K562 (cell line): Measurements from ENCODE around the gene FUT8. TPM values are rescaled to one million over a fixed set of nuclear protein-coding genes. Genes with fewer than 3 reads are reported as not detected.

Source experiments
- ATAC-seq: fragments of 200-7000 bp; cut with Tn5 transposase; 3 replicates; pipeline ENCODE4 v1.9.1; 2020; ENCODE audit warnings: moderate library complexity
- BruUV-seq: library from RNA; stranded (reverse); fragments of 400-500 nt; replicated peaks from 2 replicates; lab custom pipeline; 2021; lab: Mats Ljungman, UMichigan
- CTCF ChIA-PET: fragments of 300-600 bp; formaldehyde crosslinking; extraction: SDS; loops from one replicate; lab custom pipeline; 2021; ENCODE audit warnings: low intra/inter-chr PET ratio; lab: Yijun Ruan, JAX
- POLR2A ChIA-PET: fragments of 300-600, 350-650 bp; sonication (Branson Sonifier 250); formaldehyde crosslinking; extraction: SDS; loops from one replicate; lab custom pipeline; 2021; ENCODE audit warnings: antibody characterized with exemption, inconsistent platforms; lab: Yijun Ruan, JAX
- DNase-seq, 4 experiments: peaks; one replicate each; pipeline versions ENCODE4 v3.0.0 to v3.0.0-alpha.2; 2011 to 2018; ENCODE audit warnings: low spot score in 3 of 4, mixed read lengths in 3 of 4; ENCODE audit errors: extremely low read depth in 1 of 4
- FAIRE-seq: peaks from 2 replicates; lab custom pipeline; 2011; peaks lifted over from hg19 to GRCh38; lab: Jason Lieb, UNC
- H2AFZ ChIP-seq: 2 replicates; pipeline ENCODE4 v1.6.0; 2011; ENCODE audit warnings: low read depth, low read length, control low read depth, inconsistent platforms
- H3K27ac ChIP-seq: fragments of 200-600 bp; 3 replicates; pipeline ENCODE4 v1.8.0; 2011; ENCODE audit warnings: low read depth, mild to moderate bottlenecking, control low read depth, inconsistent platforms, low read length, moderate library complexity, mixed read lengths; ENCODE audit errors: extremely low read depth
- H3K27me3 ChIP-seq, 2 experiments: fragments of 300-600 bp in 1 of 2; 2 replicates in 1 of 2; 3 replicates in 1 of 2; pipeline versions ENCODE4 v1.6.0 to v1.8.0; 2011; ENCODE audit warnings: inconsistent platforms in 2 of 2, low read length in 2 of 2, mild to moderate bottlenecking in 1 of 2, mixed read lengths in 1 of 2, moderate library complexity in 1 of 2; ENCODE audit not compliant: control insufficient read depth in 2 of 2, insufficient read depth in 2 of 2
- H3K36me3 ChIP-seq: fragments of 300-600 bp; 3 replicates; pipeline ENCODE4 v1.8.0; 2011; ENCODE audit warnings: mild to moderate bottlenecking, low read length, inconsistent platforms; ENCODE audit not compliant: control insufficient read depth, insufficient read depth
- H3K4me1 ChIP-seq, 2 experiments: fragments of 200-600 bp in 1 of 2; replicated peaks in 1 of 2; 2 replicates in 1 of 2; 3 replicates in 1 of 2; pipeline versions ENCODE4 v1.5.1 to v1.8.0; 2011; ENCODE audit warnings: inconsistent platforms in 2 of 2, low read length in 2 of 2, mild to moderate bottlenecking in 1 of 2, mixed read lengths in 1 of 2, moderate library complexity in 1 of 2; ENCODE audit not compliant: control insufficient read depth in 2 of 2, insufficient read depth in 2 of 2
- H3K4me2 ChIP-seq: 2 replicates; pipeline ENCODE4 v1.6.1; 2011; ENCODE audit warnings: low read length, control low read depth, inconsistent platforms, mixed read lengths; ENCODE audit not compliant: insufficient read depth
- H3K4me3 ChIP-seq: fragments of 200-600 bp; sonication (generic), shearing (Covaris generic); 2 replicates; pipeline ENCODE4 v1.5.1; 2016; ENCODE audit warnings: control low read depth, inconsistent platforms
- H3K79me2 ChIP-seq: fragments of 200-600 bp; 3 replicates; pipeline ENCODE4 v1.8.0; 2011; ENCODE audit warnings: low read length, inconsistent platforms; ENCODE audit not compliant: control insufficient read depth, insufficient read depth
- H3K9ac ChIP-seq, 2 experiments: 2 replicates each; pipeline versions ENCODE4 v1.6.0 to v1.6.1; 2011; ENCODE audit warnings: low read depth in 2 of 2, low read length in 2 of 2, control low read depth in 1 of 2, inconsistent platforms in 1 of 2, mild to moderate bottlenecking in 1 of 2, mixed read lengths in 1 of 2; ENCODE audit not compliant: insufficient read depth in 1 of 2
- H3K9me1 ChIP-seq: one replicate; pipeline ENCODE4 v1.6.0; 2011; ENCODE audit warnings: inconsistent platforms, mild to moderate bottlenecking, low read length, moderate library complexity; ENCODE audit not compliant: control insufficient read depth, insufficient read depth
- H3K9me3 ChIP-seq: replicated peaks from 2 replicates; pipeline ENCODE4 v1.5.1; 2011; ENCODE audit warnings: low read depth, low read length, inconsistent platforms; ENCODE audit not compliant: control insufficient read depth, insufficient read depth
- H4K20me1 ChIP-seq: replicated peaks from 2 replicates; pipeline ENCODE4 v1.6.1; 2011; ENCODE audit warnings: low read length, inconsistent platforms, mixed read lengths; ENCODE audit not compliant: control insufficient read depth, insufficient read depth
- BHLHE40 ChIP-seq: IDR thresholded peaks from 2 replicates; pipeline ENCODE4 v1.6.1; 2011; ENCODE audit warnings: low read length, improper control_type of control experiment
- FOS ChIP-seq: IDR thresholded peaks from 3 replicates; pipeline ENCODE4 v1.6.1; 2011; ENCODE audit not compliant: insufficient read length; ENCODE audit errors: extremely low read depth
- HCFC1 ChIP-seq: IDR thresholded peaks from 2 replicates; pipeline ENCODE4 v1.6.1; 2012; ENCODE audit warnings: low read depth, low read length, improper control_type of control experiment
- KAT8 ChIP-seq: fragments of 450-650 bp; IDR thresholded peaks from 2 replicates; pipeline ENCODE4 v1.6.1; 2016; ENCODE audit warnings: low read depth, mild to moderate bottlenecking
- LEF1 ChIP-seq: fragments of 450-650 bp; IDR thresholded peaks from 2 replicates; pipeline ENCODE4 v1.6.1; 2016; ENCODE audit warnings: mild to moderate bottlenecking
- MCM7 ChIP-seq, 2 experiments: fragments of 450-650 bp; IDR thresholded peaks; 2 replicates each; pipeline ENCODE4 v1.6.1; 2016 to 2018
- MEIS2 ChIP-seq: fragments of 450-650 bp; IDR thresholded peaks from 2 replicates; pipeline ENCODE4 v1.6.1; 2014; ENCODE audit warnings: mild to moderate bottlenecking; ENCODE audit not compliant: partially characterized antibody
- MITF ChIP-seq: IDR thresholded peaks from 2 replicates; pipeline ENCODE4 v1.6.1; 2014; ENCODE audit warnings: antibody characterized with exemption
- MYC ChIP-seq, 2 experiments: fragments of 250-450 bp in 1 of 2; sonication (Bioruptor Pico) in 1 of 2; IDR thresholded peaks; 2 replicates each; pipeline versions ENCODE4 v1.5.1 to v1.6.1; 2012 to 2021; ENCODE audit warnings: low read depth in 2 of 2, borderline replicate concordance in 1 of 2, improper control_type of control experiment in 1 of 2, low read length in 1 of 2, mild to moderate bottlenecking in 1 of 2, moderate library complexity in 1 of 2
- NFIX ChIP-seq: fragments of 250-450 bp; sonication (Bioruptor Pico); IDR thresholded peaks from 2 replicates; pipeline ENCODE4 v1.4.0; 2020; ENCODE audit warnings: low read depth, mild to moderate bottlenecking, moderate library complexity
- NR2C1 ChIP-seq, 2 experiments: fragments of 450-650 bp; IDR thresholded peaks; 2 replicates each; pipeline ENCODE4 v1.6.1; 2017; ENCODE audit warnings: mild to moderate bottlenecking in 2 of 2, antibody characterized with exemption in 1 of 2, inconsistent platforms in 1 of 2, missing compliant biosample characterization in 1 of 2, missing genetic modification characterization in 1 of 2
- PKNOX1 ChIP-seq: fragments of 450-650 bp; IDR thresholded peaks from 2 replicates; pipeline ENCODE4 v1.6.1; 2016
- POLR2AphosphoS5 ChIP-seq: IDR thresholded peaks from 2 replicates; pipeline ENCODE4 v1.6.1; 2011; ENCODE audit warnings: mild to moderate bottlenecking, low read depth, low read length, moderate library complexity; ENCODE audit not compliant: control insufficient read depth, insufficient read depth
- RBM14 ChIP-seq: fragments of 200-400 bp; formaldehyde crosslinking; IDR thresholded peaks from 2 replicates; pipeline ENCODE4 v1.6.1; 2018; ENCODE audit warnings: low read depth, mild to moderate bottlenecking, low read length, moderate library complexity, borderline replicate concordance; ENCODE audit not compliant: insufficient read depth
- RBM22 ChIP-seq: fragments of 200-400 bp; formaldehyde crosslinking; IDR thresholded peaks from 2 replicates; pipeline ENCODE4 v1.6.1; 2018; ENCODE audit warnings: low read length, low read depth; ENCODE audit not compliant: poor library complexity, severe bottlenecking
- SMARCA5 ChIP-seq: fragments of 450-650 bp; IDR thresholded peaks from 2 replicates; pipeline ENCODE4 v1.6.1; 2016
- TAF1 ChIP-seq: IDR thresholded peaks from 2 replicates; pipeline ENCODE4 v1.6.1; 2011; ENCODE audit warnings: mild to moderate bottlenecking, low read length, moderate library complexity; ENCODE audit not compliant: insufficient read depth, control insufficient read depth, severe bottlenecking; ENCODE audit errors: extremely low read depth
- TRIM24 ChIP-seq, 2 experiments: fragments of 450-650 bp; IDR thresholded peaks; 2 replicates each; pipeline ENCODE4 v1.6.1; 2016
- U2AF1 ChIP-seq: fragments of 200-400 bp; formaldehyde crosslinking; optimal IDR thresholded peaks from 2 replicates; pipeline ENCODE3; 2017; ENCODE audit warnings: mild to moderate bottlenecking, low read depth, low read length, moderate library complexity
- ZNF197 ChIP-seq: fragments of 200-800 bp; sonication (Bioruptor generic); IDR thresholded peaks from 2 replicates; pipeline ENCODE4 v1.6.1; 2016; ENCODE audit warnings: low read depth, missing genetic modification characterization, missing compliant biosample characterization
- ZNF445 ChIP-seq: fragments of 250-450 bp; sonication (Bioruptor Pico); IDR thresholded peaks from 2 replicates; pipeline ENCODE4 v1.4.0; 2020; ENCODE audit warnings: low read depth, mild to moderate bottlenecking, moderate library complexity
- ZZZ3 ChIP-seq: fragments of 450-650 bp; IDR thresholded peaks from 2 replicates; pipeline ENCODE4 v1.6.1; 2016; ENCODE audit warnings: antibody characterized with exemption, mild to moderate bottlenecking, moderate library complexity
- WGBS: fragments of 100-300 bp; shearing (Covaris generic); methylation state at CpG from one replicate; pipeline ENCODE4 v1.1.6; 2016; ENCODE audit warnings: low coverage, mixed read lengths; ENCODE audit not compliant: insufficient coverage; ENCODE audit errors: missing lambda C conversion rate; 5-methylcytosine and 5-hydroxymethylcytosine counted together
- in situ Hi-C: fragments of 300-500 bp; cut with MboI; formaldehyde crosslinking; loops from 4 replicates; pipeline ENCODE4 v1.15.0; 2018; ENCODE audit warnings: inconsistent platforms, mixed read lengths
- intact Hi-C: fragments of 100-400 bp; cut with micrococcal nuclease; formaldehyde crosslinking; loops from 2 replicates; pipeline ENCODE4 v1.14.2; 2022
- polyA plus RNA-seq, 8 experiments: library from polyadenylated mRNA; depleted of rRNA in 4 of 8; stranded (reverse) in 5 of 8; unstranded in 3 of 8; fragments of >200 nt; fragmentation: Nextera tagmentation in 2 of 8; fragmentation: Illumina TruSeq in 1 of 8; extraction: Ambion mirVana in 2 of 8; extraction: Trizol in 1 of 8; gene quantifications; 2 replicates each; pipeline versions ENCODE4 v1.2.1 to v1.2.3, GENCODE V29; 2011 to 2014; ENCODE audit warnings: inconsistent platforms in 1 of 8, missing spikeins in 1 of 8
- total RNA-seq, 7 experiments: library from RNA; depleted of rRNA in 6 of 7; stranded (reverse); fragments of >200 nt in 6 of 7; fragmentation: Illumina TruSeq in 2 of 7; extraction: Trizol in 2 of 7; gene quantifications; 2 replicates each; pipeline versions ENCODE4 v1.2.1 to v1.2.3, GENCODE V29; 2011 to 2021; ENCODE audit warnings: low replicate concordance in 1 of 7

FUT8 gene
- total and polyA plus RNA-seq, 9 of the 15 experiments (the other 6 are each of a cell fraction or from before 2014, with no cell fraction given), result 4.1 to 15.2 (median 7.8) TPM

- intact Hi-C loops, result no loop called here
- no peak overlapping the region for H3K4me2 ChIP-seq
These were observed 336.3 kb downstream of the FUT8 start for GRCh38 chr14:65748796-65749195.

GRCh38 chr14:65749287-65749686 is 336.8 kb downstream of the FUT8 start:
- no peak for ATAC-seq
- BruUV-seq, result no TSS peak
- Histone ChIP-seq H3K4me1 (no peaks in the 10 kb centered on the region), H3K79me2 (no peaks in the 10 kb centered on the region), H3K9ac (no peak overlapping the region), H2AFZ (no peak overlapping the region), H3K27ac (no peak overlapping the region), H3K4me3 (no peak overlapping the region), H3K9me3 (no peaks in the 10 kb centered on the region), H3K4me2 (no peak overlapping the region), H3K36me3 (no peaks in the 10 kb centered on the region), H4K20me1 (no peaks in the 10 kb centered on the region), H3K9me1 (no peaks in the 10 kb centered on the region), H3K27me3 (no peaks in the 10 kb centered on the region)
- POLR2A ChIA-PET, result interaction anchor here (1.0 kb wide), 1 partner anchor 212 kb away, joined by 3 read pairs; no protein-coding TSS in a partner anchor
- DNase-seq, result no peak
- in situ Hi-C loops, result no loop called here
- CTCF ChIA-PET, result no interaction called here
- intact Hi-C loops, result no loop called here
- 11% methylated on average over 3 of the region's 3 CpGs for whole genome bisulfite sequencing
- FAIRE-seq, result no peak
- TF ChIP-seq BHLHE40 (no peak), ZNF445 (CRISPR knock-in tag) (no peak), NFIX (CRISPR knock-in tag) (no peak), MITF (no peak), PKNOX1 (no peak), RBM22 (no peak), MCM7 (IDR thresholded peaks at IDR 0.05) (no peak)

More at GRCh38 chr14:65748796-65749195, 336.3 kb downstream of the FUT8 start:
- H3K27me3 ChIP-seq, result no peaks in the 10 kb centered on the region
- no TSS peak for BruUV-seq
- H3K9ac ChIP-seq, result no peak overlapping the region
- no peaks in the 10 kb centered on the region for H3K9me3 ChIP-seq
- H3K79me2 ChIP-seq, result no peaks in the 10 kb centered on the region
- WGBS, result 22% methylated on average over 2 of the region's 2 CpGs
- no peaks in the 10 kb centered on the region for H3K4me1 ChIP-seq
- ATAC-seq, result no peak
- no peak overlapping the region for H3K27ac ChIP-seq
- TF ChIP-seq NR2C1 (IDR thresholded peaks at IDR 0.05) (no peak), NR2C1 (tag; IDR thresholded peaks at IDR 0.05) (no peak), ZZZ3 (no peak), TAF1 (no peak), TRIM24 (IDR thresholded peaks at IDR 0.05) (no peak), KAT8 (no peak), RBM22 (no peak), LEF1 (no peak), FOS (no peak), MEIS2 (no peak), HCFC1 (no peak), POLR2AphosphoS5 (no peak), ZNF197 (CRISPR knock-in tag) (no peak), U2AF1 (no peak), SMARCA5 (no peak), RBM14 (no peak), MYC (IDR thresholded peaks at IDR 0.05; ENCODE audit: low read depth, low read length) (no peak), MYC (CRISPR knock-in tag; IDR thresholded peaks at IDR 0.05; ENCODE audit: borderline replicate concordance, low read depth) (no peak)
- H3K9me1 ChIP-seq, result no peaks in the 10 kb centered on the region
- no peak for FAIRE-seq
- no peaks in the 10 kb centered on the region for H3K36me3 ChIP-seq
- ChIA-PET POLR2A (no interaction called here), CTCF (no interaction called here)
- no peak overlapping the region for H2AFZ ChIP-seq
- DNase-seq, result no peak
- in situ Hi-C loops, result no loop called here
- H3K4me3 ChIP-seq, result no peak overlapping the region
- no peaks in the 10 kb centered on the region for H4K20me1 ChIP-seq
